ENCODE results near the gene RAP2B.
A peak's percentile ranks its signal among the peaks of the same experiment; 100 is the strongest.
"Not testable (repeated sequence)": the region's sequence is repeated elsewhere in the genome, so short reads cannot be mapped to it uniquely, and the experiment has no call there.

The RAP2B gene

GRCh38 chr3:153161714-153162512, at the start of gene RAP2B:
RAP2B (plus strand) TSS chr3:153162226; CDS start chr3:153162694, 468 bp downstream.
- DNase-seq = peak; percentile 96 to 97

- DNase-seq = no peak
These were observed 48.5 kb upstream of the RAP2B start for GRCh38 chr3:153113541-153113940.

GRCh38 chr3:153114270-153114669, 47.8 kb upstream of the RAP2B start:
- DNase-seq = not testable (repeated sequence)

- DNase-seq = no peak
These were observed 46.7 kb upstream of the RAP2B start for GRCh38 chr3:153115326-153115725.

GRCh38 chr3:153127788-153128187, 34.2 kb upstream of the RAP2B start:
- no peak for DNase-seq

- DNase-seq = no peak
These were observed 32.6 kb upstream of the RAP2B start for GRCh38 chr3:153129426-153129825.

- DNase-seq = no peak
These were observed 32.2 kb upstream of the RAP2B start for GRCh38 chr3:153129866-153130265.

- no peak for DNase-seq
These were observed 31.6 kb upstream of the RAP2B start for GRCh38 chr3:153130312-153130977.

- DNase-seq = no peak
These were observed 24.4 kb upstream of the RAP2B start for GRCh38 chr3:153137626-153138025.

- DNase-seq = no peak
These were observed 23.5 kb upstream of the RAP2B start for GRCh38 chr3:153138276-153139210.

- no peak for DNase-seq
These were observed 19.1 kb upstream of the RAP2B start for GRCh38 chr3:153142961-153143360.

GRCh38 chr3:153144071-153144470, 18.0 kb upstream of the RAP2B start:
- no peak for DNase-seq

GRCh38 chr3:153144779-153145178, 17.2 kb upstream of the RAP2B start:
- DNase-seq = no peak

GRCh38 chr3:153145454-153145853, 16.6 kb upstream of the RAP2B start:
- DNase-seq = no peak

GRCh38 chr3:153146191-153147053, 15.6 kb upstream of the RAP2B start:
- DNase-seq = no peak

GRCh38 chr3:153150991-153151390, 11.0 kb upstream of the RAP2B start:
- DNase-seq = no peak

- DNase-seq = not testable (repeated sequence)
These were observed 6.2 kb upstream of the RAP2B start for GRCh38 chr3:153155786-153156185.

GRCh38 chr3:153158189-153158588, 3.8 kb upstream of the RAP2B start:
- DNase-seq = no peak

- no peak for DNase-seq
These were observed 2.9 kb upstream of the RAP2B start for GRCh38 chr3:153158961-153159735.

GRCh38 chr3:153159771-153160397, 2.1 kb upstream of the RAP2B start:
- no peak for DNase-seq

Measured in NCI-H2081 (cell line).